Measurements from ENCODE around the gene WFIKKN1.

The WFIKKN1 gene

GRCh38 chr16:589658-590187 lies 41.1 kb upstream of the WFIKKN1 start, which contains the start of gene RAB40C:
RAB40C (plus strand) TSS chr16:590066; CDS start chr16:590292, 226 bp downstream.
- CTCF ChIA-PET = interaction anchor here (0.6 to 0.9 kb wide), 2 partner anchors 11 to 47 kb away, joined by 3 to 5 read pairs; partner anchors contain the start of gene METTL26
- POLR2A ChIA-PET = interaction anchor here (0.6 to 1.4 kb wide), 3 partner anchors 11 to 62 kb away, joined by 3 to 4 read pairs (median 3); partner anchors contain the start of gene CAPN15
- H3K4me3 ChIP-seq (ENCODE audit: low read depth, low read length) = peak within 1 kb of the TSS; percentile 84
- peak within 1 kb of the TSS; percentile 94 for H3K27ac ChIP-seq (ENCODE audit: extremely low read depth, low read depth, low read length)
- peaks cover 14% of the 10 kb centered on the region for H3K4me1 ChIP-seq (ENCODE audit: control insufficient read depth, insufficient read depth, low read length)
- no peaks in the 10 kb centered on the region for H3K9me3 ChIP-seq (ENCODE audit: control insufficient read depth, insufficient read depth, low read depth, low read length)
- no peaks in the 10 kb centered on the region for H3K36me3 ChIP-seq (ENCODE audit: control insufficient read depth in 2 of 2, insufficient read depth in 1 of 2, low read length in 2 of 2)
- peak; percentile 88 for TF ChIP-seq KLF16 (tag by site-specific recombination; IDR thresholded peaks at IDR 0.05)
- TF ChIP-seq SP3 (tag by site-specific recombination; IDR thresholded peaks at IDR 0.05) = peak; percentile 95
- TF ChIP-seq PATZ1 (tag by site-specific recombination; IDR thresholded peaks at IDR 0.05) = peak; percentile 78
- peak; percentile 87 for TF ChIP-seq ZNF341 (tag by site-specific recombination; IDR thresholded peaks at IDR 0.05; ENCODE audit: low read depth)
- TF ChIP-seq ZNF423 (tag by site-specific recombination; IDR thresholded peaks at IDR 0.05) = no peak
- TF ChIP-seq ZBTB20 (tag by site-specific recombination; IDR thresholded peaks at IDR 0.05) = no peak; the same call in 1 of the 2 replicates
- no peak for TF ChIP-seq ZNF768 (tag by site-specific recombination; IDR thresholded peaks at IDR 0.05)
- TF ChIP-seq EGR2 (tag by site-specific recombination; IDR thresholded peaks at IDR 0.05; ENCODE audit: low read depth) = peak; percentile 92
- peak; percentile 81 for TF ChIP-seq KLF9 (tag by site-specific recombination; IDR thresholded peaks at IDR 0.05; ENCODE audit: low read depth)
- TF ChIP-seq ZFHX2 (tag by site-specific recombination; conservative IDR thresholded peaks at IDR 0.05) = peak; percentile 93
- TF ChIP-seq GLIS1 (tag by site-specific recombination; IDR thresholded peaks at IDR 0.05) = peak; percentile 50
- TF ChIP-seq KLF17 (tag by site-specific recombination; IDR thresholded peaks at IDR 0.05) = peak; percentile 53
- no peak for TF ChIP-seq ZNF670 (tag by site-specific recombination; IDR thresholded peaks at IDR 0.05; ENCODE audit: low read depth)
- TF ChIP-seq KLF8 (tag by site-specific recombination; IDR thresholded peaks at IDR 0.05) = peak; percentile 97
- peak; percentile 94 for TF ChIP-seq ZNF335 (tag by site-specific recombination; conservative IDR thresholded peaks at IDR 0.05)
- TF ChIP-seq ZNF274 (IDR thresholded peaks at IDR 0.05; ENCODE audit: low read length) = no peak
- TF ChIP-seq ZNF274 (tag by site-specific recombination; IDR thresholded peaks at IDR 0.05; ENCODE audit: borderline replicate concordance) = no peak
- no peak for TF ChIP-seq ZSCAN30 (tag by site-specific recombination; IDR thresholded peaks at IDR 0.05)
- no peak for TF ChIP-seq GLI4 (tag by site-specific recombination; IDR thresholded peaks at IDR 0.05)
- TF ChIP-seq ZFP37 (tag by site-specific recombination; IDR thresholded peaks at IDR 0.05) = no peak
- no peak for TF ChIP-seq ZNF837 (tag by site-specific recombination; IDR thresholded peaks at IDR 0.05)
- peak; percentile 94 for TF ChIP-seq ZEB2 (tag by site-specific recombination; IDR thresholded peaks at IDR 0.05)
- TF ChIP-seq ZNF629 (tag by site-specific recombination; IDR thresholded peaks at IDR 0.05) = peak; percentile 28; the same call in 1 of the 2 replicates
- no peak for TF ChIP-seq ZNF146 (tag by site-specific recombination; IDR thresholded peaks at IDR 0.05)
- TF ChIP-seq IKZF3 (tag by site-specific recombination; IDR thresholded peaks at IDR 0.05) = peak; percentile 82
- TF ChIP-seq SP7 (tag by site-specific recombination; IDR thresholded peaks at IDR 0.05) = peak; percentile 53; the same call in 1 of the 2 replicates
- TF ChIP-seq ZNF76 (tag by site-specific recombination; IDR thresholded peaks at IDR 0.05; ENCODE audit: borderline replicate concordance, low read depth) = peak; percentile 94
- TF ChIP-seq ZNF692 (tag by site-specific recombination; IDR thresholded peaks at IDR 0.05) = no peak
- peak; percentile 90 for TF ChIP-seq SP2 (tag by site-specific recombination; IDR thresholded peaks at IDR 0.05)
- peak; percentile 98 for TF ChIP-seq PBX3 (CRISPR knock-in tag; IDR thresholded peaks at IDR 0.05)
- peak; percentile 92 for TF ChIP-seq CTCF (tag by site-specific recombination; IDR thresholded peaks at IDR 0.05)
- TF ChIP-seq ZNF580 (tag by site-specific recombination; IDR thresholded peaks at IDR 0.05) = no peak
- no peak for TF ChIP-seq TCF7L2 (IDR thresholded peaks at IDR 0.05; ENCODE audit: borderline replicate concordance, low read depth, low read length)

Measured in HEK293 (cell line).